Daoy (cell line): Measurements from ENCODE around the gene ARL15. TPM values are rescaled to one million over a fixed set of nuclear protein-coding genes. Genes with fewer than 3 reads are reported as not detected.

Source experiments
- DNase-seq: peaks from one replicate; pipeline ENCODE4 v3.0.0-alpha.2; 2015; ENCODE audit warnings: low read depth
- total RNA-seq: library from RNA; depleted of rRNA; stranded (reverse); fragments of >200 nt; shearing (Covaris generic); gene quantifications from 2 replicates; pipeline ENCODE4 v1.2.3, GENCODE V29; 2014

Gene ARL15
- total RNA-seq, 1 experiment from 2014 or later, result 5.9 TPM

- no peak for DNase-seq
Measured at GRCh38 chr5:54211912-54212311, 98.5 kb downstream of the ARL15 start.

DNA sequence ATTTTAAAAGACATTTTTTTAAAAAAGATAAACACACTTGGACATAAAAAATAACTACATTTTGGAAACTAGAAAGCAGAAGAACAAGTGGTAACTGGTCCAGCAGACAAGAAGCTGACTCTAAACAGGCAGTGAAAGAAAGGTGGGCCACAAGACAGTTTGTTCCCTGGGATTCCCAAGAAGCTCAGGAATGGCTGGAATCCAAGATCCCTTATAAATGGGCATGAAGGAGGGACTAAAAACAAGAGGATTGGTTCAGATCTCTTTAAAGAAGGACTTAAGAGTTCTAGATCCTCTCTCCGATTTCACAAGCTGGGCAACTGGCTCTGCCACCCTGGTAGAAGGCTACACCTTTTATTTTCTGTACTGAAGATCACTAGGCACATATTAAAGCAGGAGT lies 102.8 kb downstream of the ARL15 start:
- DNase-seq, result no peak

GRCh38 chr5:54206580-54207229 lies 103.7 kb downstream of the ARL15 start:
- DNase-seq, result no peak

DNA sequence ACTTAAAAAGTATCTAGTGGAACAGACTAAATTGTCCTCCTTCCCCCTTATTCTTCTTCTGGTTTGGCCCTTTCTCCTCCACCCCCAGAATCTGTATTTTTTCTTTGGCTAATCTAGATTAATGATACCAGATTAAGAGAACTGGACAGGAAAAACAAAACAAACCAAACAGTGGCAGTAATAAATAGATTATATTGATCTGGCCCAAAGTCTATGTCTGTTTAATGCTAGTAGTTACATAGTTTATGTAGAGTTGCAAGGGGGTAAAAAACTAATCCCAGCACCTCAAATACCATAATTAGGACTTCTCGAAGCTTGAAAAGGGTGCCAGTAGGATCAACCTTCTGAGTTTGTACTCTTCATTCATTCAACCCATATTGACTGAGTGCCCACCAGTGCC lies 104.5 kb downstream of the ARL15 start:
- no peak for DNase-seq

DNA sequence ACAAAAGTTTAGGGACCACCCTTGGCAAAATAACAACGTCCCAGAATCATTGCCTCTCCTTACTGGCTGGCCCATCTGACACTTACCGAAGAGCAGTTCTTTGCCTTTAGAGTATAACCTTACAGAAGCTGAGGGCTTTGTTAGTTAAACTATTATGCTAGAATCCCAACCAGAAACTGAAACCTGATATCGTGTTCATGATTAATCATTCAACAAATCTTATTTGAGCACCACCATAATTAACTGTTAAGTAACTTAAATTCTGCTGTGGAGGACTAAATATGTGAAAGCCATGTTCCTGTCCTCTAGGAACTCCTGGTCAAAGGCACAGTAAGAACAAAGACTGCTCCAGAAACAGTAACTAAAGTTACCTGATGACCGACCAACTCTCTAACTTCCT lies 104.9 kb downstream of the ARL15 start:
- no peak for DNase-seq

DNA sequence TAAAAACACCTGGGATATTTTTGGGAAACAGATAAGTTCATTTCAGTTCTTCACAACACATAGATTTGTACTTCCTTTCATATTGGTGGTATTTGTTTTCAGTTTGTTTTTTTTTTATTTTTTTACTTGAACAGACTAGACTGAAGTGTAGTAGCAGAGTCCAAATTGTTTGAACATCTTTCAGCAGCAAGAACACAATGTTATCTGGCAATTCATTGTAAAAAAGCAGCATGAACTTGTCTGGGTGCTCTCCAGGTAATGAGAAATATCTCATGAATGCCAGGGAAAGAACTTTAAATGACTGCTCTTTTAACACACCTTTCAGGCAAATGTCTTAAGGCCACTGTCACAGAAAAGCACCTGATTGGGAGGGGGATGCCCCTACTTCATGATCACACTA lies 113.4 kb downstream of the ARL15 start:
- DNase-seq, result no peak

DNA sequence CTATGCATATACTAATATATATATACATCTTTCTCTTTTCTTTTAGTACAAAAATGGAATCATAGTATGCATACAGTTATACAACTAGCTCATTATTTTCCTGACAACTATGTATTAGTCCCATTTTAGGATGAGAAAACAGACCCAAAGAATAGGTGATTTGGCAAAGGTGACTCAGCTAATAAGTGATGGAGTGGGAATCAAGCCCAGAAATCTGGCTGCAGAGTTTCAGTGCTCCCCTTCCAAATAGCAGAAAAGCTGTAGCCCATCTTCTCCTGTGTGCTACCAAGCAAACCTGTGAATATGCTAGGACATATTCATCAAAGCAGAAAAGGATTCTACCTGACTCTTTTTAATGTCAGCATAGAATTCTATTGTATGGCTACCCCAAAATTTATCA lies 114.7 kb downstream of the ARL15 start:
- no peak for DNase-seq

- no peak for DNase-seq
Measured at GRCh38 chr5:54194318-54194717, 116.1 kb downstream of the ARL15 start.

DNA sequence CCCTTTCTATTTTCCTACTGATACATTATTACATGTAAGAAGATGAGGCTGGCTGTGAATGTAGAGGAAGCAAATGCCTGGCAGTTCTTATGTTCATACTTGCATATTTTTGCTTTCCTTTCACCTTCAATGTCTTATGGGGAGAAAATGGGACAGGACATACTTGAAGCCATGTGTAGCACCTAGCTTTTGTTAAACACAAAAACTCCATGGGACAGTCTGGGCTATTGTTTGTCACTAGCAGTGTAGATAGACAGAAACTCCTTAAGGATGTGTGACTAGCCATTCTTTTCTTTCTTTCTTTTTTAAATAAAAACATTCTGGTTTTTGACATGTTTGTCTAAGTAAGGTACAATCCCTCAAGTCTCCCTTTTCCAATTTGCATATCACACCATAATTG lies 122.7 kb downstream of the ARL15 start:
- DNase-seq, result no peak

DNA sequence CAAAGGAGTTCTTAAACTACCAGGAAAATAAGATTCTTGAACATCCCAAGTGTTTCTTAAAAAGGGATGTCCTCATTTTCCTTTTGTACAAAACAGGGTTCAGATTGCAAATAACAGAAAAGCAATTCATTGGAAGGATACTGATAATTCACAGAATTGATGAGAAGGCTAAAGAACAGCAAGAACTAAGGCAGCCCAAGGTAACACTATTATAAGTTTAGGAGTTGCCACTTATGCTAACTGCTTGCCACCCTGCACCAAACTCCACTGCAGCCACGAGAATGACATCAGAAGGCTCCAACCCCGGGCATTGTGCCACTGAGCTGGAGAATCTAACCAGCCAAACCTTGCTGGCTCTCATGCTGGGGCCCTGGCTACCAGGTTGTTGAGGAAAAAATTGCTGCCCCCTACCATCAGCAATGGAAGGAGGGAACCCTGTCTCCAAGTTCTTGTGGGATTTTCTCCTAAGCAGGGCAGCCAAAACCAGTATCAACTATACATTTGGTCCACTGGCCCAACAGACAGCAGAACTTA lies 123.4 kb downstream of the ARL15 start:
- DNase-seq, result no peak

DNA sequence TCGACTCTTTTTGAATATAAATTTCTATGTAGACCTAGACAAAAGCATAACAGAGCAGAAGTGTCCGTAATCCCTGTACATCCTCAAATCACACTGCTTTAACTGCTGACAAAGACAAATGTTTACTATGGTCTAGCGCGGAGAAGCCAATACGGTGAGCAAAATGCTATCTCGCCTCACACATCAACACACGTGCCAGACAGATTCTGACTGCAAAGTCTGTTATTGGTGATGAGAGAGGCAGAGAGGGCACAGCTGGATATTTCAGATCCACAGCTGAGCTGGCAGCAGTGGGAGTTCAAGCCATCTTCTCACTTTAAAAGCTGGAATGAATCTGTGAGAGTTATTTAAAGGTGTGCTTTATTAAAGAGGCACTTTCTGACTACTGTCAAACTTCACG lies 124.3 kb downstream of the ARL15 start:
- DNase-seq, result no peak

DNA sequence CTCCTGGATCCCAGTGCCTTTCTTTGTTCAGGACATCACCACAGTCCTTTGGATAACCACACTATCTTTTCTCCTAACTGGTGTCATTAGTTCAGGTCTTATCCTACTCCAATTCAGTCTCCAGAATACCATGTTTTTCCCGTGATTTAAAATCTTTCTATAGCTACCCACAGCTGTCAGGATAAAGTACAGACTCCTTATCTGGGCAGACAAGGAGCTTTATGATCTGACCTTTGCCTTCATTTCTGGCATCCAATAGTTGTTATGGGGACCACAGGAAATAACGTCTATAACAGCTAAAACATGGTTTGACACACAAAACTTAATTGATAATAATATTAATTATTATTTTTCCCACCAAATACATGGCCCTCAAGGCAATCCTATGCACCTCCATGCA lies 125.6 kb downstream of the ARL15 start:
- no peak for DNase-seq

DNA sequence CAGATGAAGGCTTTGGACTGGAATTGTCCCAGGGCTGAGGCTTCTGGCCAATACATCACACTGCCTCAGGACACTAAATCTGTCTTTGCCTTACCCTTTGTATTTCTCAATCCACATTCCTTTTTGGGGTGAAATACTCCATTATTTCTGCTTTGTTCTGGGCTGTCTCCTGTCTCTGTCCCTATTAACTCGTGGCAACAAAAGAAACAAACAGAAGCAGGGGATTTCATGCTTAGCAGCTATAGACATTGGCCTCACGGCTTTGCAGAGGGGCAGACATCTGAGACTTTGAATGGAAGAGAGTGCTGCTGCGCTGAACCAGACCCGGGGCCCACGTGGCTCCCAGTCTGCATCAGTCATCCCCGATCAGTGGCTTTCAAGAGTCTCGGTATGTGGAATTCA lies 129.7 kb downstream of the ARL15 start:
- no peak for DNase-seq

GRCh38 chr5:54178991-54179390 lies 131.4 kb downstream of the ARL15 start:
- no peak for DNase-seq

DNA sequence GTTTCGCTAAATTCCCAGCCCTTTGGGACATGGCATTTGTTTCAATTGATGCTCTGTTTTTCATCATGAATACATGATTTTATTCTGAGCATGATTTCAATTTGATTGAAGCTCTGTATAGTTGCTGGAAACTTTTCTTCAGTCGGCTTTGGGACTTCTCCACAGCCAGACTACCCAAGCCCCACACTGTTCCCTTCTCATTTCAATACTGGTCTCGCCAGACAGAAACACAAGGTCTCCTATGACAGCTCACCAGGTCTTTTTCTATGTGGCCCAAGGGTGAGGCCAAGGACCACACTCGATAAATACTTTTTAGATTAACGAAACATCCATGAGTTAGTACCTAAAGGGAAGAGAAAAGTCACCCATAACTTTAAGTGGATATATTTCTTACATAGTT lies 132.2 kb downstream of the ARL15 start:
- no peak for DNase-seq

- no peak for DNase-seq
Measured at GRCh38 chr5:54177058-54177457, 133.3 kb downstream of the ARL15 start.

DNA sequence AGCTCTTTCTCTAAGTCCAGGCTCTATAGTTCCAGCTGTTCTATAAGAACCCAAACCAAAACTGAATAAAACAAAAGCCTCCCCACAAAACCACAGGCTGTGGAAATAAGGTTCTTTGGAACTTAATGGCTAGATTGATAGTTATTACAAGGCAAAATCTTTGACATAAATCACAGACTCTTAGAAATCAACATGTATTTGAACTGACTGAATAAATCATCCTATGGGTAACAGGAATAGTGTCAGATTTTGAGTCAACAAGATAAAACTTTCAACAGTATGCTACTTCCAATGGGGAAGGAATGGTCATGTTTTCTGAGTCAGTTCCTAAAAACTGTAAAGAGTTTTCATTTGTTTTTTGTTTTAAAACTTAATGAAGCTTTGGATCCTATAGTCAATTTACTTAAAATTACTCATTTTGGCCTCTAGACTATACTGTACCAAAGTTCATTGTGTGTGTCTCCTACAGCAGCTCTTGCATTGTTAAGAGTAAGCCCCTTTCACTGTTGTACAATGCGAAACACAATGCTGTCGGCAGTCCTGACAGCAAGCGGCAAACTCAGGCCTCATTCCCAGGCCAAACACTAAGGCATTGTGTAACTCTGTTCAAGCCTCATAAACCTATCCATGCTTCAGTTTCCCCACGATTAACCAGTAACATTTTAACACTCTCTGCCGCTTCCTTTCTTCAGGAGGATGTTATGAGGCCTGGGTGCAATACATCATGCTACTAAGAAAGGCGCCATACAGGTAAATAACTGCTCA lies 134.1 kb downstream of the ARL15 start:
- DNase-seq, result no peak

DNA sequence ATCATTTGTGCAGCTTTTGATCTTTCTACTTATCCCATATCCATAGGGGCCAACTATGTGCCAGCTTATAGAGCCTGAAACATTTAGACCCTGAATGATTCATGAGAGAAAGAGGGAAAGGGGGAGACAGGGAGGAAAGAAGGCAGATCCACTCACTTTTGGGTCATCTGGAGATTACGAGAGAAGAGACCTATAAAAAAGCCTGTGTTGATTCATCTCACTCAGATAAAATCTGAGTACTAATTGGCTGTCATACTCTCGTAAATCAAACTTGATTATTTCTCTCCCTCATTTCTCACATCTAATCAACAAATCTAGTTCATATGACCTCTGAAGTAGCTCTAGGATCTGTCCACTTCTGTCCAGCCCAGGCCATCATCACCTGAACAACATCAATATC lies 137.1 kb downstream of the ARL15 start:
- no peak for DNase-seq

- peak; percentile 53 for DNase-seq
Measured at GRCh38 chr5:54171645-54172384, 138.6 kb downstream of the ARL15 start.

DNA sequence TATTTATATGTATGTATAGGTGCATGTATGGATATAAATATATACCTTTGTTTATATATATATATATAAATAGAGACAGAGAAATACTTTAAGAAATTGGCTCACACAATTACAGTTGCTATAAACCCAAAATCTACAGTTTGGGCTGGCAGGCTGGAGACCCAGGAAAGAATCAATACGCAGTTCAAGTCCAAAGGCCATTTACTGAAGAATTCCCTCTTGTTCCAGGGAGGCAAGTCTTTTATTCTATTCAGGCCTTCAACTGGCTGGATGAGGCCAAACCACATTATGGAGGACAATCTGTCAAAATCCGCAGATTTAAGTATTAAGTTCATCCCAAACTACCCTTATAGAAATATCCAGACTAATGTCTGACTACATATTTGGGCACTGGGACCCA lies 144.7 kb downstream of the ARL15 start:
- DNase-seq, result no peak

GRCh38 chr5:54162184-54162583 lies 148.2 kb downstream of the ARL15 start:
- no peak for DNase-seq

DNA sequence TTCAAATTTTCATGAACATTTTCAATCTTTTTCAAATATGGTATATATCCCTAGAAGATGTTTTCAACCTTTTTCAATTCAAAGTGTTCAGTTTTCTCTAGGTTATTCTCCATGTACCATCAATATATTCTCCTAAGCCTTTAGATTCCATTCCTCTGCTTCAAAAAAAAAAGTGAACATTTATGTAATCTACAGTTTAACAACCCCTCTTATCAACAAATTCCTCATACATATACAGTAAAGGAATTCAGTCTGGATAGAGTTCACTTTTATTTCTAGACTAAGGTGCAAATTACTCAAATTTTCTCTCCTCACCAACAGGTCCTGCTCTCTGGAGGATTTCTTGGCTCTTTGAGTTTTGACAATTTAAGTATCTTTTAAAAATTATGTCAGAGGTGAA lies 150.0 kb downstream of the ARL15 start:
- DNase-seq, result no peak

GRCh38 chr5:54159893-54160195 lies 150.5 kb downstream of the ARL15 start:
- DNase-seq, result no peak
